NCI-H1694 treated with DMSO at 0.1 percent for 48 hours (cell line): Measurements from ENCODE around the gene IL17RD.

ENCODE experiments used
- DNase-seq: peaks from one replicate; lab custom pipeline; 2025; lab: John Stamatoyannopoulos, UW

Gene IL17RD

DNA sequence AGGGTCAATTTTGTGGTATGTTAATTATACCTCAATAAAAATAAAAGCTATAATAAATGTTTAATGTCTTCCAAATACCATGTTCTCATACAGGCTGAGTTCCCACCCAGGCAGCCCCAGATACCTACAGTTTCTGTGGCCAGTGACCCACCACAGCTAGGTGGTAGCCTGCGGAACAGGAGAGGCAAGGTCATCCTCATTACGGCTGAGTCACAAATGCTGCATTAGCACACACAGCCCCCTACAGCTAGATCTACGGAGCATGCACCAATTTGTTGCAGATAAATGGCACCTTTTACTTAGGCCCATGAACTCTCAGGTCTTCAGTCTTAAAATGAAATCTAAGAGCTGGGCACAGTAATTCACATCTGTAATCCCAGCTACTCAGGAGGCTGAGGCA lies 99.6 kb downstream of the IL17RD start:
- DNase-seq = no peak

DNA sequence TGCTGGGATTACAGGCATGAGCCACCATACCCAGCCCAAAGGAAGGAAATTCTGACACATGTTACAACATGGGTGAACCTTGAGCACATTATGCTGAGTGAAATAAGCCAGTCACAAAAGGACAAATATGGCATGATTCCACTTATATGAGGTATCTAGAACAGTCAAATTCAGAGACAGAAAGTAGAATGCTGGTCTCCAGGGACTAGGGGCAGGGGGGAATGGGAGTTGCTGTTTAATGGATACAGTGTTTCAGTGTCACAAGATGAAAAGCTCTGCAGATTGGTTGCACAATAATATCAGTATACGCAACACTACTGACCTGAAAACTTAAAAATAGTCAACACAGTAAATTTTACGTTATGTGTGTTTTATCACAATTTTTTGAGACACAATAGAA lies 100.6 kb downstream of the IL17RD start:
- DNase-seq = no peak

DNA sequence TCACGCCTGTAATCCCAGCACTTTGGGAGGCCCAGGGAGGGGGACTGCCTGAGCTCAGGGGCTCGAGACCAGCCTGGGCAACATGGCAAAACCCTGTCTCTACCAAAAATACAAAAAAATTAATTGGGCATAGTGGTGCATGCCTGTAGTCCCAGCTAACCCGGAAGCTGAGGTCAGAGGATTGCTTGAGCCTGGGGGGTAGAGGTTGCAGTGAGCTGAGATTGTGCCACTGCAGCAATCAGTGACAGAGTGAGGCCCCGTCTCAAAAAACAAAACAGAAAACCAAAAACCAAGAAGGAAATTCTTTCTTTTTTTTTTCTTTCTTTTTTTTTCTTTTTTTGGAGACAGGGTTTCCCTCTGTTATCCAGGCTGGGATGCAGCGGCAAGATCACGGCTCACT lies 101.2 kb downstream of the IL17RD start:
- no peak for DNase-seq

DNA sequence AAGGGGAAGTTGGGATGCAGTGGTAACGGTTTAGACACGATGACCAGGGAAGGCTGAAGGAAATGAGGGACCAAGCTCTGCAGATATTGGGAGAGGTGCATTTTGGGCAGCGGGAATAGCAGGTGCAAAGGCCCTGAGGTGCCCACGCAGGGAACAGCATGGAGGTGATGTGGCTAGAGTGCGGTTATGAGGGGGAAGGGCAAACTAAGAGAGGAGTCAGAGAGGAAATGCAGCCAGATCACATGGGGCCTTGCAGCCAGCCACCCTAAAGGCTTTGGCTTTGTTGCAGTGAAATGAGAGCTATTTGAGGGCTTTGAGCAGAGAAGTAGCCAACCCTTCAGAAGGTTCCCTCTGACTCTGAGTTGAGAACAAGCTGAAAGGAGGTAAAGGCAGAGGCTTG lies 102.1 kb downstream of the IL17RD start:
- no peak for DNase-seq

DNA sequence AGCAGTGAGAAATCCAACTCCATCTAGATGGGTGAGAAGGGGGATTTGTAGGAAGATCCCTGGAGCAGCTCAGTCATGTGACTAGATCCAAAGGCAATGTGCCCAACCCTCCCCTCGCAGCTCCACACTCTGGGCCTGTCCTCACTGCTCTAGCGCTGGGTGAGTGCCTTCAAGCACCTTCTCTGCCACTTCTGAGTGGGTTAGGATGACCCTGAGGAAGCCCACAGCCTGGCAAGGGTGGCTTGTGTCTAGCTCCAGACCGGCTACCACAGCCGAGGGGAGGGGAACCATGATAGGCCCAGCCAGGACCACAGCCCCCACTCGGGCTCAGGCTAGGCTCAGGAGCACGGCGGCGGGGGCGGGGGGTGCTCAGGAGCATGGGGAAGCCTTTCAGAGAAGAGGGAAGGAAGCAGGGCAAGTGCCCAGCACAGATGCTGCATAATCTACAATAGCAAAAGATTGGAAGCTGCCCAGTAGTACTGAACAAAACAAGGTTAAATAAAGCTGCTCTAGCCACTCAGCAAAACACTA lies 103.0 kb downstream of the IL17RD start:
- no peak for DNase-seq

DNA sequence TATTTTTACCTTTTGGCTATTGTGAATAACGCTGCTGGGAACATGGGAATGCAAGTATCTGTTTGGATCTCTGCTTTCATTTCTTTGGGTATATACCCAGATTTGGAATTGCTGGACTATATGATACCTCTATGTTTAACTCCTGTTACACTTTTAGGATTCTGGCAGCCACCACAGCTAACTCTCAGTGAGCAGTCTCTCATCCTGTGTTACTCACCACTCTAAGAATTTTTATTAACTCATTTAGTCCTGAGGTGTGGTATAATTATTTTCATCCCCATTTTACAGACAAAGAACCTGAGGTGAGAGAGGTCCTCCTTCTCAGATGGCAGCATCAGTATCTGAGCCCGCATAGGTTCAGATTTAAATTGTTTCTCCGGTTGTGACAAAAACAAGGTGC lies 103.6 kb downstream of the IL17RD start:
- no peak for DNase-seq

DNA sequence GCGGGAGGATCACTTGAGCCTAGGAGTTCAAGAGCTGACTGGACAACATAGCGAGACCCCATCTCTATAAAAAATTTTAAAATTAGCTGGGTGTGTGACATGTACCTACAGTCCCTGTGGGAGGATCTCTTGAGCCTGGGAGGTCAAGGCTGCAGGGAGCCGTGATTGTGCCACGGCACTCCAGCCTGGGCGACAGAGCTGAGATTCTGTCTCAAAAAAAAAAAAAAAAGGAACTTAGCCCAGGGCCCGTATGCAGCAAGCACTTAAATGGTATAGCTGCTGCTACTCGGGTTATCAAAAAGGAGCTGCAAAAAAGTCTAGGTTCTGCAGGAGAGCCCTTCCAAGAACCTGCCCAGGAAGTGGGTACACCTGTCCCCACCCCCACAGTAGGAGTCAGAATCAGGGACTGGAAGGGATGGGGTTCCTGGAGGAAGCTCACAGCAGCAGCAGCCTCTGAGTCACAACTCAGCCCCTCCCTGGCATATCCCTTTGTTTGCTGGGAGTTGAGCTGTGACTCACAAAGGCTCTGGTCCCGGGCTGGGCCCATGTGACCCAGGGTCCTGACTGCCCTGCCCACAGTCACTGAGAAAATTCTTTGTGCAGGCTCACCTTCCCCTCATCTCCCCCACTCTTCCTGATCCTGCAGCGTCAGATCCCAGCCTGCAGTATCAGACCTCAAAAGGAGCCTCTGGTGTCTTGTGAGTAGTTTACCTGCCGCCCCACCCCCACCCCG lies 104.9 kb downstream of the IL17RD start, which contains the start of gene SPATA12:
TSS of gene SPATA12 (plus strand) at position 576 of the 733 bp plus-strand sequence. CDS start 13,031 bp downstream, outside the sequence.
- DNase-seq = no peak

DNA sequence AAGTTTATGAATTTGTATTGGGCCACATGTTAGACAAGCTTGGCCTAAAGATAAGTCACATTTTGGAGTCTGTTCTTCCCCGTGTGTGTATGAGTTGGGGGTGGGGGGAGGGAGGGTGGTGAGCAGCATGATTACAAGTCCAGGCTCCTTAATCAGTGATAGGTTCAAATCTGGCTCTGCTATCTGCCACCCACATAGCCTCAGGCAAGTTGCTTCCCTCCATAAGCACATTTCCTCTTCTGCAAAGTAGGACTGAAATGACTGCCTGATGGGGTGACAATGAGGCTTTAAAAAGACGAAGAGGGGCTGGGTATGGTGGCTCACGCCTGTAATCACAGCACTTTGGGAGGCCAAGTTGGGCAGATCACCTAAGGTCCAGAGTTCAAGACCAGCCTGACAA lies 105.7 kb downstream of the IL17RD start:
- DNase-seq = no peak

DNA sequence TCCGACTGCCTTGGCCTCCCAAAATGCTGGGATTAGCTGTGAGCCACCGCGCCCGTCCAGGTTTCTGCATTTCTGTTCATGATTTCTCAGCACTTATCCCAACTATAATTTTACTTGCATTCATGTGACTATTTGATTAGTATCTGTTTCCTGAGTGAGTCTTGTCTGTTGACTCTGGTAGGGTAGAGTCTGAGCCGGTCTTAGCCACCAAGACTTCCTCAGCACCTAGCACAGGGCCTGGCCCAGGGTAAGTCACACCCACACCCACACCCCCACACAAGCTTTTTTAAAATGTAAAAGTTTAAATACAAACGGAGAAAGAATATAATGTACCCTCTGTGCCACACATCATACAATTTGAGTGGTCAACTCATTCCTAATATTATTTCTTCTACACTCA lies 107.8 kb downstream of the IL17RD start:
- no peak for DNase-seq

DNA sequence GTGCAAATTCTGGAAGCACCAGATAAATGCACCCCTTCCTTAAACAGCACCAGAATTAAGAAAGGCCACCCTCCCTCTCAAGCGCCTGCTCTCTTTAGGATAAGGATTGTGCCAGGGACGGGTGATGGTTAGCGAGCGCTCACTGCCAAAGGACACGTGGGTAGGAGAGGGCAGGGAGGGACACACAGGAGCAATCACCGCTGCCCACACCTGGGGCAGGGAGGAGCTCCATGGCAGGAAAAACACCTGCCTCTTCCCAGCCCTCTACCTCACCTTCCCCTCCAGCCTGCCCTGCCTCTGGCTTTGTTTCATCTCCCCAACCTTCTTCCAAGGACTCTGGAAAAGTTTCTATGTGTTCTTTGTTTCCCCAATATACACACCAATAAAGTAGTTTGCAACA lies 112.0 kb downstream of the IL17RD start:
- DNase-seq = no peak

DNA sequence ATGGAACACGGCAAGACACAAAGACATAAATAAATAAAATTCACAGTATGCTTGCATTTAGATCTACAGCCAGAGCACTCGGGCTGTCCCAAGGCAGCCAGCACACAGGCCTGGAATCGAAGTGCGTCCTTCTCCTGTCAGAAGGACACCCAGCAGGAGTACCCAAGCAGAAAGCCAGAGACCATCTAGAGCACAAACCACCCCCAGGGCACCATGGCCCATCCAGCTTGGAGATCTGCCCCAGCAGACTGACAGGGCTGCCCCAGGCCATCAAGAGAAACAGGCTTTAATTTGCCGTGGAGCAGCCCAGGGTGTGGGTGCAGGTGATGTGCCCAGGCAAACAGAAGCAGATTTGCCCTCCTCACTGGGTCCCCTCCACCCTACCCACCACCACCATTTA lies 112.5 kb downstream of the IL17RD start:
- DNase-seq = no peak

DNA sequence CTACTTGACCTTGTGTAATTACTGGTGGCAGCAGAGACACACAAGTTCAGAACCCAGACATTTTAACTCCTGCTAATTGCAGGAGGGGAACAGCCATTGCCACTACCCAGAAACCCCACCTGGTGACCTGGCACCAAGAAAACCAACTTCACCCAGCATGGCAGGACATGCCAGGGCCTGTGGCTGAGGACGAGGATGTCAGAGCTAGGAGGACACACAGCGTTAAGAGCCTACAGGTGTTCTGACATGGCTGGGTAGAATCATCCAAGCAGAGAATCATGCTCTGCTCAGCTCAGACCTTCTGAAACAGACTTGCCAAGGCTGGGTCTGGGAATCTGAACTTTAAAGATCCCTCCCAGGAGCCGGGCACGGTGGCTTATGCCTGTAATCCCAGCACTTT lies 116.4 kb downstream of the IL17RD start:
- no peak for DNase-seq

DNA sequence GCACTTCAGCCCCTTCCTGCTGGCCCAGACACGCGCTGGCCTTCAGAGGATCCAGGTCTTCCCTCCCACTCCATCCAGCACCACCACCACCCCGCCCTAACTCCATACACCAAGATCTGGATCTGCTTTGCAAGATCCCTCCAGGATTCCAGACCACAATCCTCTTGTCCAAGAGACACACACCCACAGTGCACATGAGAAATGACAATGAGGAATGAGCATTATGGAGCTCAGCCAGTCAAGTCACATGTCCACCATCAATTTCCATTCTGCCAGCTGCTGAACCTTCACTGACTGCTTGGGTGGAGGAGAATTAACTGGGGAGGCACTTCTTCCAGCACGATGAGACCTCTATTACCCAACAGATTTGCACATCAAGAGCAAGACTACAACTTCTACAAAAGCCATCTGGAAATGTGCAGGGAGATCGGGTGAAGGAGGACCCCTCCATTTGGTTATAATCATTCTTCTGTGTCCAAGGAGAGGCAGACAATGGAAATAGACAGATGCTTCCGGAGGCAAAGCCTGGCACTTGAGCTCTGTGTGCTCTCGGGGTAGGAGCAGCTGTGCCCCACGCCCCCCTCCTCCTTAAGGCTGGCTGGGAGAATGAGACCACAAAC lies 117.0 kb downstream of the IL17RD start:
- peak; percentile 15 for DNase-seq

DNA sequence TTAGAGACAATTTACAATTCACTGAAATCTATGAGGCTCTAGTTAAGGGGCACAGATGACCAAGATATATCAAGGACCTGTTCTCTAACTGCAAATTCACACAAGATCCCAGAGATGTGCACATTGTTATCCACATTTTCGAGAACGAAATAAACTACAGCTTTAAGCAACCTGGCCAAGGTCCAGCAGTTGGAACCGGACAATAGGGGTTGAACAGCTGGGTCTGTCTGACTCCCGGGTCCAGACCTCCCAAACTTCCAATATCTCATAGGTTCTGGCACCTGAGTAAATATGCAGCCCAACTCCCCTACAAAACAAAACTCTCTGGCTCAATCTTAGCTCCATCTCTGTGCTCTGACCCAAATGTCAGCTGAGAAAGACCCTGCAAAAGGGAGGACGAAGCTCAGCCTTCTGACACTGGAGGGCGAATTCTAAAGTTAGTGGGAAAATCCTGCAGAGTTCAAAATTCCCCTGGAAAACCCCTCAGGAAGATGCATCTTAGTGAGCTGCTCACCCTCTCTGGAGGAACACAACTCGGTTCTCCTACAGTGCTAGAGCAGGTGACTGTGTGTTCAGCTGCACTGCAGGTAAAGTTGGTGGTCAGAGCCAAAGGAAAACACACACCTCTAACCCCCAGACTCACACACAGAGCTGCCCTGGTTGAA lies 118.9 kb downstream of the IL17RD start:
- DNase-seq = no peak

DNA sequence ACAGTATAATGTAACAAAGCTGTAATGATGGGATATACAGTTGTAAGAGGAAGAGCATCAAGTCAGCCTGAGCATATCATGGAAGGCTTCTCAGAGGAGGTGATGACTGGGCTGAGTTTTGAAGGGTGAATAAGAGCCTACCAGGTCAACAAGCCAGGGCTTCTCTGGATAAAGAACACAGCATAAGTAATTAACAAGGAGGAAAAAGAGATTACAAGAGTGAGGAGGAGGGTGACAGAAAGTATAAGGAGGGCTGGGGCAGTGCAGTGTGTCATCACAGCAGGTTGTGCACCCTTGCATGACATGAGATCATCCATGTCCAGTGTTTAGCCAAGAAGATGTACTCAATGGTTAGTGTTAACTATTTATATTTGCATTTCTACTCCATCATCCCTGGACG lies 121.6 kb downstream of the IL17RD start:
- no peak for DNase-seq

DNA sequence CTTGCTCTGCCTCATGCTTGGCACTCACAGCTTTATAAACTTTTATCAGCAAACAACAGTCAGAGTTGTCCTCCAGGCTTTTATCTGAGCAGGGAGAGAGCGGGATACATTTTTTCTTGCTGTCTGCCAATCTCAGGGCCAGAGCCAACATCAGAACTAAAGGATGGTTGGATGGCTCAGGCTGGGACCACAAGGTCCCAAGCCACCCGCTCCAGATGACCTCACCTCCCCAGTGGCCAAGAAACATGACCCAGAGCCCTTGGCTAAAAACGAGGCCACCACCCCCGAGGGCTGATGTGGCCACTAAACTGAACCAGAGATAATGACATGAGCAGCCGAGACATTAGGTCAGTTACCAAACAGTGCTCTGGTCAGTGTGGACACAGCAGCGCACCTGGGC lies 123.5 kb downstream of the IL17RD start:
- no peak for DNase-seq
